HG03457 (cell line): ENCODE measurements around the gene COL2A1.
"Not testable (repeated sequence)": the region's sequence is repeated elsewhere in the genome, so short reads cannot be mapped to it uniquely, and the experiment has no call there.

Experiments
- ATAC-seq: cut with Tn5 transposase; IDR thresholded peaks from one replicate; pipeline ENCODE4 v1.9.1; 2021; ENCODE audit warnings: moderate number of reproducible peaks; ENCODE audit not compliant: unreplicated experiment

The COL2A1 gene

DNA sequence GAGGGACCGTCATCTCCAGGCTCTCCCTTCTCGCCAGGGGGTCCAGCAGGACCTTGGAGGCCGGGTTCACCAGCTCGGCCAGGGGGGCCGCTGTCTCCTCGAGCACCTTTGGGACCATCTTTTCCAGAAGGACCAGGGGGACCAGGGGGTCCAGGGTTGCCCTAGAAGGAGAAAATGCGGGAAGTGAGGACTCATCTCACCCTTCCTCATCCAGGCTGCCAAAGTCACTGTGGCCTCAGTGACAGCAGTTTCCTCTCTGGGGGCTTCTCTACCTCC, 25.7 kb downstream of the COL2A1 start:
- ATAC-seq: no peak

DNA sequence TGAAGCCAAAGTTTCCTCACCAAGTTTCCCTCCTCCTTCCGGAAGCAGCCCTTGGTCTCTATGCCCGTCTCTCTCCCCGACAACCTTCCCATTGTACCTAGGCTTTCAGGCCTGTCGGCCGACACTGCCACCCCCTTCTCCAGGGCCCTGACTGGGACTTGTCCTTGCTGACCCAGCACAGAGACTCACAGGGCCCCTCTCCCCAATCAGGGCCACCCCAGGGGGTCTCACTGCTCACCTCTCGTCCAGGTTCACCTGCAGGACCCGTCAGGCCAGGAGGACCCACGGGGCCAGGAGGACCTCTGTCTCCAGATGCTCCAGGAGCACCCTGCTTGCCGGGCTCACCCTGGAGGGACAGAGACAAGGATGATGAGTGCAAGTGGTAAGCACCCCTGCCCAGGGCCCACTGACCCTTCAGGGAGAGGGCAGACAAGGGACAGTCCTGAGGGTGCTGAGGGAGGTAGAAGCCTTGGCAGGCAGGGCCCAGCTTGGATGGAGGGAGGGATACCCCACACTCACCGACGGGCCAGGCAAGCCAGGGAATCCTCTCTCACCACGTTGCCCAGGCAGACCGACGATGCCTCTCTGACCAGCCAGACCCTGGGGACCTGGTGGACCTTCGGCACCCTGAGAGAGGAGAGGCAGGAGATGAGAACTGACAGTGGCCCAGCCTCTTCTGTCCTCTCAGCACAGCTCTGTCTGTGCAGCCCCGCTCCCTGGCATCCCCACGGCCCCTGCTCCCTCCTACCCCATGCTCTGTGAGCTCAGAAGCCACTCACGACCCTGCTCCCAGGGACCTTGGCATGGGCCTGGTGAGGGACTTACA, 26.3 kb downstream of the COL2A1 start:
- ATAC-seq: no peak

DNA sequence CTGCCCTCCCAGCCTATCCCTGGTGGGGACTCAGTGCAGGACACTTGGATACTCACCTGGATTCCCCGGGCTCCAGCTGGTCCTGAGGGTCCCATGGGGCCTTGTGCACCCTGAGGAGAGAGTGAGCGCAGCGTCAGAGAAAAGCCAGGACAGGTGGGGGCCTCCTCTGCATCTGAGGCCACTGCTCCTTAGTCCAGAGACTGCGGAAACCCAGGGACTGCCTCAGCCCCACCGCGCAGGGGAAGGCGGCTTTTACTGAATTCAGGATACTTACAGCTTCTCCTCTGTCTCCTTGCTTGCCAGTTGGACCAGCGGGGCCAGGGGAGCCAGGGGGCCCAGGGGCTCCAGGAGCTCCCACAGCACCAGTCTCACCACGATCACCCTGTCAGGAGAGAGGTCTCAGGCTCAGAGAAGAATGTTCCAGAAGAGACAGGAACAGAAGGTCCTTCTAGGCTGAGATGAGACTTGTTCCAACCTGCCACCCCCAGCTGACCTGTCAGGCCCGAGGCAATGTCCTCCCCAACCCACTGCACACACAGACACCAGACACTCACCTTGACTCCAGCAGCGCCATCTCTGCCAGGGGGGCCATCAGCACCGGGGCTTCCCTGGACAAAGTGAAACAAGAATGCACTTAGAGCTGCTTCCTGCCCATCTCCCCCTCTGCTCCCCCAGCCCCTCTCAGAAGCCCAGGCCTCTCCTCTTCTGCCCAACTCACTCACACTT, 27.1 kb downstream of the COL2A1 start:
- no peak for ATAC-seq

GRCh38 chr12:47975816-47976215, 28.5 kb downstream of the COL2A1 start:
- no peak for ATAC-seq

DNA sequence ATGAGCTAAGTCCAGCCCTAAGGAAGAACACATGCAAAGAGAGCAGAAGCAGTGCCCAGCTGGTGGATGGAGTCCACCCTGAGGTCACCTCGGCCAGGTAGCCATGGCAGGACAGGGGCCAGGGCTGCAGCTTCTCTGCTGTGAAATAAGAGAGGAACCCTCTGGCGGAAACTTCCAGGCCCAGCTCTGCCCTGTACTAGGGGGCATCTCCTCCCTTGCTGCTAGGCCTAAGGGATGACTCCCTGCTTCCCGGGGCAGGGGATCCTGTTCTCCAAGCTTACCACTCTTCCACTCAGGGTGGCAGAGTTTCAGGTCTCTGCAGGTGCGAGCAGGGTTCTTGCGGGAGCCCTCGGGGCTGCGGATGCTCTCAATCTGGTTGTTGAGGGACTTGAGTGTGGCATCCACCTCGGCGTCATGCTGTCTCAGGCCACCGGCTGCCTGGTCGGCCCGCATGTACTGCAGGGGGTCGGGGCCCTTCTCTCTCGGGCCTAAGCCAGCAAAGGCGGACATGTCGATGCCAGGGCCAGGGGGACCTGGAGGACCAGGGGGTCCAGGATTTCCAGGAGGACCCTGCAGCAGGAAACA, 29.1 kb downstream of the COL2A1 start:
- no peak for ATAC-seq

GRCh38 chr12:47973870-47974269, 30.4 kb downstream of the COL2A1 start:
- no peak for ATAC-seq

DNA sequence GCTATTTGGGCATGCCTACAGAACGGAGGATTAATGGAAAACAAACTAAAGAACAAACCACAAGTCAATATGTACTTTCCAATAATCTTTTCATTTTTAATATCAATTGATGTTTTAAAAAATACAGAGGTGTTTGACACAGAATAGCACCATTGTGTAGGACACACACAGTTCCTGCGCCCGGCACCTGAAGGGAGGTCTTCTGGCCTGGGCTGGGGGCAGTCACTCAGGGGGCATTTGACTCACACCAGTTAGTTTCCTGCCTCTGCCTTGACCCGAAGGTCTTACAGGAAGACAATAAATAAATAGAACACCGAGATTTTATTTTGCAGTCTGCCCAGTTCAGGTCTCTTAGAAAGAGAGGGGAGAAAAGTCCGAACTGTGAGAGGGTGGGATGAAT, 31.4 kb downstream of the COL2A1 start:
- ATAC-seq: no peak

- ATAC-seq: no peak
These were observed 33.4 kb downstream of the COL2A1 start for GRCh38 chr12:47970843-47971242.

DNA sequence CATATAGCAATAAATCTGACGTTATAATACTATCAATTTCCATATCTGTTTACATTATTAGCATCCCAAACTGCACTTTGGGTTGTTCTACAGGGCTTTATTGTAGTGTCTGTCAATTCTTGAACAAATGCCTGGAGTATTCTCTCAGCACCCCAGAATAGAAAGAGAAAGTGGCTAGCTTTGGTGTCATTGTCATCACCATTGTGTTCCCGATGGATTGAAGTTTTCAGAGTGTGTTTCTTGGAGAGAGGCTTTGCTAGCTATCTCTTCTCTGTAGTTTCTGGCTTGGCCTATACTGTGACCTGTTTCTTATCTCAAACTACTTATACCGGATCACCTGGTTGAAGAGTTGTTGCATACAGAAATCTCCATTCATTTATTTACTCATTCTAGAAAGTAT, 34.4 kb downstream of the COL2A1 start:
- ATAC-seq: no peak

DNA sequence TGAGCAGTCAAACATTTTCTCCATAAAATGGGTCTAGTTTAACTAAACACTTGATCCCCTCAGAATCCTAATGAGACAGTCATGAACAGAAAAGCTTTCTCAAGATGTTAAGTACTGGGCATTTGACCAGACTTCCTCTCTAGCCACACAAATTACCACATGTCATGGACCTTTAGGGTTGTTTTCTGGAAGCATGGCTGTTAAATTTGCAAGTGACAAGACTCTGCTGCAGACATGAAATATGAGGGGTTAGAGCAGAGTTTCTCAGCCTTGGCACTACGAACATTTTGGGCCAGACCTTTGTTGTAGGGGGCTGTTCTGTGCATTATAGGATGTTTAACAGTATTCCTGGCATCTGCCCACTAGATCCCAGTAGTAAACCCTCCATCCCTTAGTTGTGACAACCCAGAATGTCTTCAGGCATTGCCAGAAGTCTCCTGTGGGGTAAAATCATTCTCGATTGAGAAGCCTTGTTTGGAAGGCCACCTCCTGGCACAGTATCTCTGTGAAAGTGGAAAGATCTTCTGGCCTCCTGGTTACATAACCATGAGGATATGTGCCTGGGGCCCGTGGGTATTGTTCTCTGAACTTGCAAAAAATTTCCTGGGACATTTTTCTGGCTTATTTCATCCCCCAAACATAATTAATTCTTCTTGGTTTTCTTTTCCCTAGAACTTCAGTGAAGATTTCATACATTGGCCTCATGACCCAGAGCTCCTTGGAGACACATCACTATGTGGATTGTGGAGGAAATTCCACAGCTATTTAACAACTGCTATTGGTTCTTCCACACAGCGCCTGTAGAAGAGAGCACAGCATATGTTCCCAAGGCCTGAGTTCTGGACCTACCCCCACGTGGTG, 36.6 kb downstream of the COL2A1 start:
- ATAC-seq: no peak

DNA sequence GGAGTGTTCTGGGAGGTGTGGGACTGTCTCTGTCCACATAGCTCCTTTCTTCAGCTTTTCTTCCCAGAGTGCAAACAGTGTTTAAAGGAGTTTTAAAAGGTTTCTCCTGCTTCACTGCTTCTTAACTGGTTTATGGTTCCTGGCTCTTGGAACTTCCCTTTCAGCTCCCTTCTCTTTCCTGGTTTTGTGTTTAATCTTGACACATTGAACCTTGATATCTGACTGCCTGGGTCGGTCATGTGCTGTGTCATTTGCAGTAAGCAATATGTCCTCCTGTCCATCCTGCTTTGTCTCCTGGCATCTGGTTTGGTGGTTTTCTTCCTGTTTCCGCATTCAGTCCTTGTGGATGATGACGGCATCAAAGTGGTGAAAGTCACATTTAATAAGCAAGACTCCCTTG, 38.7 kb downstream of the COL2A1 start:
- ATAC-seq: no peak

- no peak for ATAC-seq
These were observed 40.1 kb downstream of the COL2A1 start for GRCh38 chr12:47964106-47964728.

DNA sequence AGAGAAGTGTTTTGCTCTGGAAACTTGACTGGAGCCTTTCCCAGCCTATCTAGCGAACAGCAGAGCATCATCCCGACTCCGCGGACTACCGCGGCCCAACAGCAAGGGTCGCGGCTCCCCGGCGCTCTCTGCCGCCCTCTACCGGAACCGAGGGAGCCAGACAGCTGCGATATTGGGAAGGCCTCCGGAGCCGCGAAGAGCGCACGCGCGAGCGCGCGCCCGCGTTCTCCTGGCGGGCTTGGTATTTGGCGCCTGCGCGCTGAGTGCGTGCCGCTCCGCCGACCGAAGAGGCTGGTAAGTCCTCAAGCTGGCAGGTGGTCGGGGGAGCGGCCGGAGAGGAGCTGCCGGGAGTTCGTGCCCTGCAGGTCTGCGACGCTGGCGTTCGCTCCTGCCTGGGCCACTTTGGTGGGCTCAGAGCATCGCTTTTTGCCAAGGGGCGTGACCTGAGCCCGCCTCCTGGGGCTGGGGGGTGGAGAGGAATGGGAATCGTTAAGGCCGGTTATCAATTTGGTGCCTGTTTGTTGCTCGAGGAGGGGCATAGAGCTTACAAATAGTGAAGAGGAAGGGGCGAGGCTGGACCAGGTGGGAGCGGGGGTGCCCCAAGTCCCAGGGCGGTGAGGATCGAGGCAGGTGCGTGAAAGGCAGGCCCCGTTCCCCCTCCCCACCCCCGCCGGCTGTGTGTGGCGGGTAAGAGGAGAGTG, 40.8 kb downstream of the COL2A1 start, which contains the start of gene TMEM106C:
Gene TMEM106C (plus strand): TSS at position 257 of the 701 bp plus-strand sequence. CDS start 641 bp downstream, outside the sequence.
- ATAC-seq: peak; percentile 93

- no peak for ATAC-seq
These were observed 42.1 kb downstream of the COL2A1 start for GRCh38 chr12:47962198-47962597.

- ATAC-seq: not testable (repeated sequence)
These were observed 46.6 kb downstream of the COL2A1 start for GRCh38 chr12:47957671-47958070.

GRCh38 chr12:47955059-47955458, 49.2 kb downstream of the COL2A1 start:
- ATAC-seq: no peak

DNA sequence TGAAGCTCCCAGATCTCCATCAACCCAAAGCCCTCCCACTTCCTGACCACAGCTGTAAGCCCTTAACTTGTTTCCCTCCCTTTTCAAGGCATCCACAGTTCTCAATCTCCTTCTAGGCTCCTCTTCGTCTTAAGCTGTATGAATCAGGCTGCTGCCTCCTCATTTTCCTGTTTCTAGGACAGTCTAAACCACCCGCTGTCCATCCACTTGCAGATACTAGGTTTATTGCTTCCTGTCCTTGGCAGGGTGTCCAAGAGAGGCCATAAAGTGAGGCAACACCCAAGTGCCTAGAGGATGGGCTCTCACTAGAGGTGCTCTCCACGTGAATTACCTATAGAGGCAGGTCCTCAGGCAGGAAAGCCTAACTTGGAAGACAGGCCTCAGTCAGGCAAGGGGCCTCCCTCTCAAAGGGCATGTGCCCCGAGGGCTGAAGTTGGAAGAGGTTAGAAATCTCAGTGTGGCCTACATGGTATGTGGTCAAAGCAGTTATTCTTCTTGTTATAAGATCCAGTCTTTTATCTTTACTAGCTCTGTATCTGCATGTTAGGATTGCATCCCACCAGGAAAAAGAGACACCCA, 49.7 kb downstream of the COL2A1 start:
- no peak for ATAC-seq

DNA sequence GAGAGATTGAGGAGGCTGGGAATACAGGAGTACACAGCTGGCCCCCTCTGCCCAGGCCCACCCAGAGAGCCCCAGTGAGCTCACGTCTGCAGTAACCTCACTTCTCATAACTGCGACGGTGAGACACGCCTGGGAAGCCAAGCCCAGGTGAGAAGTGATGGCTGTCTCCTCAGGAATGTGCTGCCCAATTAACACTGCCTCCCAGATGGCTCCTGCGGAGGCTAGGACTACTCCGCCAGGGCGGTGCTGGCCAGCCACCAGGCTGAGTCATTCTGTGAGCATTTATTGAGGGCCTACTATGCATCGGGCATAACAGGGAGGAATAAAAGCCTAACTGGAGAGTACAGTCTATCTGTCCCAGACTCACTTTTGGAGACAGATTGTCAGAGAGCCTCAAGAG, 50.2 kb downstream of the COL2A1 start:
- ATAC-seq: no peak

DNA sequence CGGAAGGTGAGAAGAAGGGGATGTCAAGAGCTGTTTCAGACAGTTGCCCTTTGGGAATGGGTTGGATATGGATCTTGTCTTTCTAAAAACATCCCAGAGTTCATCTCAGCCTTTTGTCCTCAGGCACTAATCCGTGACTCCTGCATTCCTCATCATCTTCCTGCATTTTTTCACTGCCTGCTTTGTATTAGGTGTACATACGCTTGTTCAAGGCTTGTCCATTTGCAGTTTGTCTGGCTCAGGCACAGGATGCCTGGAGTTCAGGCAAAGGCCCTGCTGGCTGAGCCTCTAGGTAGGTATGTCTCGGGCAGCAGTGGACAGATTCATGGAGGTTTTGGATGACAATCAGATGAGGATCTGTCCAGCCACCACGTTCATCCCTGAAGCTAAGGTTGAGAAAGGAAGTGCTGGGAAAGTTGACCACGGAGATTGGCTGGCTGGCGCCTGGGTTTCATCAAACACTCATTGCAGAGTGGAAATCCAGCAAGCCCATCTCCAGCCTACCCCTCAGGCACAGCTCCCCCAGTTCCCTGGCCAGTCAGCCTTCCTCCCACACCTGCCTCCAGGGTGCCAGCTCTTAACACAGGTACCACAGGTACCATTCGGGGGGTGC, 53.3 kb downstream of the COL2A1 start:
- no peak for ATAC-seq
